ENCODE results near the gene LRBA. TPM values are rescaled to one million over a fixed set of nuclear protein-coding genes. Genes with fewer than 3 reads are reported as not detected.

The LRBA gene
- total and polyA plus RNA-seq, 4 donors: 11.8 to 149 (median 34.2) TPM

- ATAC-seq (ENCODE audit: insufficient read depth, low FRiP score): no peak
- TF ChIP-seq CTCF (IDR thresholded peaks at IDR 0.05; ENCODE audit: control extremely low read depth, extremely low read depth): no peak
- WGBS, 2 donors: 89 to 92% methylated on average over 13 of the region's 13 CpGs
Observed at GRCh38 chr4:150423074-150423473, 592.0 kb downstream of the LRBA start.

GRCh38 chr4:150421612-150422011, 593.5 kb downstream of the LRBA start:
- WGBS, 2 donors: 84 to 88% methylated on average over 1 of the region's 1 CpG
- ATAC-seq (ENCODE audit: insufficient read depth, low FRiP score) (no peak), DNase-seq (no peak)
- TF ChIP-seq CTCF (IDR thresholded peaks at IDR 0.05; ENCODE audit: control extremely low read depth, extremely low read depth): no peak
- Histone ChIP-seq H3K27ac (ENCODE audit: low read depth in 1 of 2, low read length in 1 of 2) (no peak overlapping the region), H3K4me1 (ENCODE audit: control insufficient read depth in 5 of 5, insufficient read depth in 5 of 5, low read length in 5 of 5) (no peaks in the 10 kb centered on the region), H3K36me3 (ENCODE audit: control insufficient read depth in 4 of 4, insufficient read depth in 4 of 4, low read length in 4 of 4) (no peaks in the 10 kb centered on the region), H3K9ac (ENCODE audit: insufficient read depth in 1 of 2, low read length in 2 of 2) (no peak overlapping the region), H3K9me3 (ENCODE audit: control insufficient read depth in 4 of 4, insufficient read depth in 3 of 4, low read length in 3 of 4) (no peaks in the 10 kb centered on the region), H3K4me3 (no peak overlapping the region), H3K27me3 (ENCODE audit: control insufficient read depth in 3 of 3, insufficient read depth in 3 of 3, low read length in 2 of 3) (no peaks in the 10 kb centered on the region)

More at GRCh38 chr4:150423074-150423473, 592.0 kb downstream of the LRBA start:
- no peak overlapping the region for H3K9ac ChIP-seq (ENCODE audit: insufficient read depth in 1 of 2, low read length in 2 of 2)
- H3K4me3 ChIP-seq: no peak overlapping the region
- no peaks in the 10 kb centered on the region for H3K9me3 ChIP-seq (ENCODE audit: control insufficient read depth in 4 of 4, insufficient read depth in 3 of 4, low read length in 3 of 4)
- DNase-seq: no peak
- no peaks in the 10 kb centered on the region for H3K27me3 ChIP-seq (ENCODE audit: control insufficient read depth in 3 of 3, insufficient read depth in 3 of 3, low read length in 2 of 3)
- H3K27ac ChIP-seq (ENCODE audit: low read depth in 1 of 2, low read length in 1 of 2): no peak overlapping the region
- H3K36me3 ChIP-seq (ENCODE audit: control insufficient read depth in 4 of 4, insufficient read depth in 4 of 4, low read length in 4 of 4): no peaks in the 10 kb centered on the region
- H3K4me1 ChIP-seq (ENCODE audit: control insufficient read depth in 5 of 5, insufficient read depth in 5 of 5, low read length in 5 of 5): no peaks in the 10 kb centered on the region

GRCh38 chr4:150419939-150420338, 595.1 kb downstream of the LRBA start:
- H3K36me3 ChIP-seq (ENCODE audit: control insufficient read depth in 4 of 4, insufficient read depth in 4 of 4, low read length in 4 of 4): no peaks in the 10 kb centered on the region
- 98 to 100% methylated on average over 4 of the region's 4 CpGs for WGBS, 2 donors
- no peaks in the 10 kb centered on the region for H3K9me3 ChIP-seq (ENCODE audit: control insufficient read depth in 4 of 4, insufficient read depth in 3 of 4, low read length in 3 of 4)

More at GRCh38 chr4:150419939-150420338, 595.1 kb downstream of the LRBA start:
- no peak overlapping the region for H3K4me3 ChIP-seq
- no peaks in the 10 kb centered on the region for H3K27me3 ChIP-seq (ENCODE audit: control insufficient read depth in 3 of 3, insufficient read depth in 3 of 3, low read length in 2 of 3)
- ATAC-seq (ENCODE audit: insufficient read depth, low FRiP score) (no peak), DNase-seq (no peak)
- no peak for TF ChIP-seq CTCF (IDR thresholded peaks at IDR 0.05; ENCODE audit: control extremely low read depth, extremely low read depth)
- no peak overlapping the region for H3K9ac ChIP-seq (ENCODE audit: insufficient read depth in 1 of 2, low read length in 2 of 2)
- H3K27ac ChIP-seq (ENCODE audit: low read depth in 1 of 2, low read length in 1 of 2): no peak overlapping the region
- H3K4me1 ChIP-seq (ENCODE audit: control insufficient read depth in 5 of 5, insufficient read depth in 5 of 5, low read length in 5 of 5): no peaks in the 10 kb centered on the region
